Osteoblast (primary cell): ENCODE results near the gene SMIM31. TPM values are rescaled to one million over a fixed set of nuclear protein-coding genes. Genes with fewer than 3 reads are reported as not detected.

Experiments
- DNase-seq: peaks from one replicate; pipeline ENCODE4 v3.0.0; 2011; ENCODE audit warnings: low spot score, mixed read lengths; ENCODE audit not compliant: insufficient read length; ENCODE audit errors: missing footprints
- H2AFZ ChIP-seq: 2 replicates; pipeline ENCODE4 v1.6.0; 2011; ENCODE audit warnings: mild to moderate bottlenecking, low read length
- H3K27ac ChIP-seq: 2 replicates; pipeline ENCODE4 v1.5.1; 2011; ENCODE audit warnings: mild to moderate bottlenecking, low read depth, low read length, moderate library complexity
- H3K27me3 ChIP-seq: 2 replicates; pipeline ENCODE4 v1.6.0; 2012; ENCODE audit warnings: mild to moderate bottlenecking, control low read depth, inconsistent platforms, low read length, moderate library complexity; ENCODE audit not compliant: insufficient read depth
- H3K36me3 ChIP-seq: 2 replicates; pipeline ENCODE4 v1.5.1; 2011; ENCODE audit warnings: mild to moderate bottlenecking, low read length, control low read depth, moderate library complexity; ENCODE audit not compliant: insufficient read depth
- H3K4me1 ChIP-seq: 2 replicates; pipeline ENCODE4 v1.5.1; 2011; ENCODE audit warnings: mild to moderate bottlenecking, low read length, control low read depth, moderate library complexity; ENCODE audit not compliant: insufficient read depth
- H3K4me2 ChIP-seq: 2 replicates; pipeline ENCODE4 v1.6.0; 2011; ENCODE audit warnings: mild to moderate bottlenecking, low read length; ENCODE audit not compliant: insufficient read depth
- H3K4me3 ChIP-seq: fragments of 200-600 bp; sonication (generic); 3 replicates; pipeline ENCODE4 v1.5.1; 2012; ENCODE audit warnings: mild to moderate bottlenecking, low read length, inconsistent platforms; ENCODE audit not compliant: insufficient read depth
- H3K79me2 ChIP-seq: 2 replicates; pipeline ENCODE4 v1.6.0; 2012; ENCODE audit warnings: mild to moderate bottlenecking, low read length, control low read depth, inconsistent platforms; ENCODE audit not compliant: insufficient read depth
- H3K9me3 ChIP-seq: 2 replicates; pipeline ENCODE4 v1.5.1; 2011; ENCODE audit warnings: low read depth, low read length, control low read depth
- H4K20me1 ChIP-seq: 2 replicates; pipeline ENCODE4 v1.6.0; 2012; ENCODE audit warnings: mild to moderate bottlenecking, low read length, control low read depth; ENCODE audit not compliant: insufficient read depth
- total RNA-seq: library from RNA; depleted of rRNA; stranded (reverse); fragments of >200 nt; gene quantifications from 2 replicates; pipeline ENCODE4 v1.2.3, GENCODE V29; 2012
- TF ChIP-seq, protein P1 (sequence below): IDR thresholded peaks from 2 replicates; pipeline ENCODE4 v1.5.1; 2011; ENCODE audit warnings: mild to moderate bottlenecking, low read depth, low read length, moderate library complexity; ENCODE audit errors: extremely low read depth

Gene SMIM31
- total RNA-seq, 1 donor: not detected

DNA sequence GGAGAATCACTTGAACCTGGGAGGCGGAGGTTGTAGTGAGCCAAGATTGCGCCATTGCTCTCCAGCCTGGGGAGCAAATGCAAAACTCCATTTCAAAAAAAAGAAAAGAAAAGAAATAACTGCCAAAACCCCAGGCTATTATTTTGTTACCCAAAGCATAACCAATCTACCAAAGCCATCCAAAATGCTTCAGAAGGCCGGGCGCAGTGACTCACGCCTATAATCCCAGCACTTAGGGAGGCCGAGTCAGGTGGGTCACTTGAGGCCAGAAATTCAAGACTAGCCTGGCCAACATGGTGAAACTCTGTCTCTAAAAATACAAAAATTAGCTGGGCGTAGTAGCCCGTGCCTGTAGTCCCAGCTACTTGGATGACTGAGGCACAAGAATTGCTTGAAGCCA, 49.8 kb downstream of the SMIM31 start:
- H3K79me2 ChIP-seq: no peaks in the 10 kb centered on the region
- DNase-seq: no peak
- H3K9me3 ChIP-seq: no peaks in the 10 kb centered on the region
- no peak overlapping the region for H2AFZ ChIP-seq
- no peaks in the 10 kb centered on the region for H4K20me1 ChIP-seq
- H3K36me3 ChIP-seq: no peaks in the 10 kb centered on the region
- no peak overlapping the region for H3K4me3 ChIP-seq
- TF ChIP-seq, protein P1, sequence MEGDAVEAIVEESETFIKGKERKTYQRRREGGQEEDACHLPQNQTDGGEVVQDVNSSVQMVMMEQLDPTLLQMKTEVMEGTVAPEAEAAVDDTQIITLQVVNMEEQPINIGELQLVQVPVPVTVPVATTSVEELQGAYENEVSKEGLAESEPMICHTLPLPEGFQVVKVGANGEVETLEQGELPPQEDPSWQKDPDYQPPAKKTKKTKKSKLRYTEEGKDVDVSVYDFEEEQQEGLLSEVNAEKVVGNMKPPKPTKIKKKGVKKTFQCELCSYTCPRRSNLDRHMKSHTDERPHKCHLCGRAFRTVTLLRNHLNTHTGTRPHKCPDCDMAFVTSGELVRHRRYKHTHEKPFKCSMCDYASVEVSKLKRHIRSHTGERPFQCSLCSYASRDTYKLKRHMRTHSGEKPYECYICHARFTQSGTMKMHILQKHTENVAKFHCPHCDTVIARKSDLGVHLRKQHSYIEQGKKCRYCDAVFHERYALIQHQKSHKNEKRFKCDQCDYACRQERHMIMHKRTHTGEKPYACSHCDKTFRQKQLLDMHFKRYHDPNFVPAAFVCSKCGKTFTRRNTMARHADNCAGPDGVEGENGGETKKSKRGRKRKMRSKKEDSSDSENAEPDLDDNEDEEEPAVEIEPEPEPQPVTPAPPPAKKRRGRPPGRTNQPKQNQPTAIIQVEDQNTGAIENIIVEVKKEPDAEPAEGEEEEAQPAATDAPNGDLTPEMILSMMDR: no peak
- no peak overlapping the region for H3K27ac ChIP-seq
- no peaks in the 10 kb centered on the region for H3K27me3 ChIP-seq
- H3K4me2 ChIP-seq: no peak overlapping the region
- H3K4me1 ChIP-seq: no peaks in the 10 kb centered on the region

DNA sequence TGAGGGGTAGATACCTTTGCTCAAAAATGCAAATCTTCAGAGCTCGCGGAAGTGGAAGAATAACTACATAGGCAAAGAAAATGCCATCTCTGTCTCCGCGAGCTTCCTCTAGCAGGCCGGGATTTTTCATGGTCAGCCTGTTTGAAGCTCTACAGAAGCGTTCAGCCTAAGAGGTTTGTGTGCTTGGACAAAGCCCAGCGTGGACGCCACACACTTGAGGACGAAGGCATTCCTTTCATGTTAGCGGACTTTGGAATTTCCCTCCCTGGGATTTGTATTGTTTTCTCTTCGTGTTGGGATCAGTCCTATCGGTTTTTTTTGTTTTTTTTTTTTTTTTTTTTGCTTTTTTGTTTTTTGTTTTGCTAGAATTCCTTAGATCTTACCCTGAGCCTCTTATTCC, 53.7 kb downstream of the SMIM31 start:
- no peaks in the 10 kb centered on the region for H3K4me1 ChIP-seq
- H3K27ac ChIP-seq: no peak overlapping the region
- no peaks in the 10 kb centered on the region for H3K36me3 ChIP-seq
- no peak for DNase-seq
- H3K4me3 ChIP-seq: no peak overlapping the region
- TF ChIP-seq, protein P1: no peak
- no peaks in the 10 kb centered on the region for H3K9me3 ChIP-seq
- no peaks in the 10 kb centered on the region for H3K27me3 ChIP-seq
- H3K4me2 ChIP-seq: no peak overlapping the region
- no peaks in the 10 kb centered on the region for H3K79me2 ChIP-seq
- H2AFZ ChIP-seq: no peak overlapping the region
- no peaks in the 10 kb centered on the region for H4K20me1 ChIP-seq

DNA sequence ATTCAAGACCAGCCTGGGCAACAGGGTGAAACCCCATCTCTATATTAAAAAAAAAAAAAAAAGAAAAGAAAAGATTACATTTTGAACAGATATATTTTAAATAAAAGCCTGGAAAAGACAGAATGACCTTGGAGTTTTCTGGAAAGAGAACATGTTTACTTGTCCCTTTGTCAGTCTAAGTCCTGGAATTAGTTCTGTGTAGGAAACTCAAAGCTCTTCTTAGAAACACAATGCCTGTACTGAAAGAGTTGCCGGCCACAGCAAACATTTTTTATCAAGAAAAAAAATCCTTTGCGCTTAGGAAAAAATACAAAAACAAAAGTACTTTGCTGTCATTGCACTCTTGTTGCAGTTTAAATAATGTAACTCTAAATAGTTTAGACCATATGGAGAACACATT, 59.6 kb downstream of the SMIM31 start:
- Histone ChIP-seq H3K27ac (no peak overlapping the region), H2AFZ (no peak overlapping the region), H3K36me3 (no peaks in the 10 kb centered on the region), H3K9me3 (no peaks in the 10 kb centered on the region), H3K4me2 (no peak overlapping the region), H3K79me2 (no peaks in the 10 kb centered on the region), H3K4me3 (no peak overlapping the region), H4K20me1 (no peaks in the 10 kb centered on the region), H3K4me1 (no peaks in the 10 kb centered on the region), H3K27me3 (no peaks in the 10 kb centered on the region)
- no peak for DNase-seq
- TF ChIP-seq, protein P1: no peak

DNA sequence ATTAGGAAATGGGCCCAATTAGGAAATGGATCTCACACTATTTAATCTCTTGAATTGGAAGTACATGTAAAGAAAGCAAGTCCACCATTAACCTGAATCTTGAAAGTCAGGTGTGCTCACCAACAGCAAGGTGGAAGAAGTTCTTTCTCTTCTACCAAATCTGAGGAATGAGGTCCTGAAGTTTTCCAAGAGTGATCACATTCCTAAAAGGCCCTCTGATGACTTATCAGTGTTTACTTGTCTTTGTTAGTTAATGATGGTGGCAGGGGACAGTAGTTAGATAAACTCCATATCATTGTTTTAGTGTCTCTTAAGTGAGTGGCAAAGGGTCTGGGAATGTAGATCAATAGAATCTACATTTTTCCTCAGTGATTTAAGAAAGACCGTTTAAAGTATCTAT, 61.8 kb downstream of the SMIM31 start:
- Histone ChIP-seq H3K27me3 (no peaks in the 10 kb centered on the region), H2AFZ (no peak overlapping the region), H3K9me3 (no peaks in the 10 kb centered on the region), H3K4me3 (no peak overlapping the region), H3K4me1 (no peaks in the 10 kb centered on the region), H3K27ac (no peak overlapping the region), H4K20me1 (no peaks in the 10 kb centered on the region), H3K36me3 (no peaks in the 10 kb centered on the region), H3K4me2 (no peak overlapping the region), H3K79me2 (no peaks in the 10 kb centered on the region)
- TF ChIP-seq, protein P1: no peak
- DNase-seq: no peak
